Panc1 (cell line): ENCODE measurements around the gene LRMDA. TPM values are rescaled to one million over a fixed set of nuclear protein-coding genes. Genes with fewer than 3 reads are reported as not detected.

Source experiments
- ATAC-seq: fragments of 200-7000 bp; cut with Tn5 transposase; 2 replicates; pipeline ENCODE4 v1.9.1; 2020; ENCODE audit warnings: mild to moderate bottlenecking, moderate library complexity
- BruUV-seq: library from RNA; stranded (reverse); fragments of 400-500 nt; replicated peaks from 2 replicates; lab custom pipeline; 2021; lab: Mats Ljungman, UMichigan
- CTCF ChIA-PET: fragments of 300-600 bp; sonication (Branson Sonifier 250); formaldehyde crosslinking; loops from one replicate; lab custom pipeline; 2022; ENCODE audit warnings: antibody characterized with exemption; lab: Charles Lee
- POLR2A ChIA-PET: fragments of 300-600 bp; sonication (Branson Sonifier 250); formaldehyde crosslinking; loops from one replicate; lab custom pipeline; 2022; ENCODE audit warnings: antibody characterized with exemption; lab: Charles Lee
- DNase-seq: peaks from one replicate; pipeline ENCODE4 v3.0.0-alpha.2; 2010; ENCODE audit warnings: low read depth, low spot score
- H3K27ac ChIP-seq: 2 replicates; pipeline ENCODE4 v1.5.1; 2011; ENCODE audit warnings: mild to moderate bottlenecking, low read length, inconsistent platforms
- H3K27me3 ChIP-seq: fragments of 200-500 bp; sonication (Bioruptor generic); 2 replicates; pipeline ENCODE4 v1.6.0; 2014; ENCODE audit warnings: low read length, inconsistent platforms; ENCODE audit not compliant: control insufficient read depth, insufficient read depth
- H3K36me3 ChIP-seq: fragments of 200-500 bp; sonication (Bioruptor generic); 2 replicates; pipeline ENCODE4 v1.5.1; 2014; ENCODE audit warnings: inconsistent platforms, mild to moderate bottlenecking, low read length, moderate library complexity; ENCODE audit not compliant: control insufficient read depth, insufficient read depth
- H3K4me1 ChIP-seq: 2 replicates; pipeline ENCODE4 v1.5.1; 2011; ENCODE audit warnings: inconsistent platforms, mild to moderate bottlenecking, low read length, moderate library complexity; ENCODE audit not compliant: control insufficient read depth, insufficient read depth
- H3K4me3 ChIP-seq, 2 experiments: 2 replicates each; pipeline ENCODE4 v1.5.1; 2011 to 2012; ENCODE audit warnings: low read depth in 2 of 2, low read length in 2 of 2, mild to moderate bottlenecking in 2 of 2, inconsistent platforms in 1 of 2, moderate library complexity in 1 of 2
- H3K9me3 ChIP-seq: fragments of 200-500 bp; sonication (Bioruptor generic); 2 replicates; pipeline ENCODE4 v1.5.1; 2014; ENCODE audit warnings: low read depth, mild to moderate bottlenecking, inconsistent platforms, low read length, moderate library complexity; ENCODE audit not compliant: control insufficient read depth, insufficient read depth
- POLR2AphosphoS5 ChIP-seq: IDR thresholded peaks from 2 replicates; pipeline ENCODE4 v1.6.1; 2012; ENCODE audit warnings: mild to moderate bottlenecking, low read depth, low read length, moderate library complexity
- SIN3A ChIP-seq: IDR thresholded peaks from 2 replicates; pipeline ENCODE4 v1.6.1; 2012; ENCODE audit warnings: low read depth, mild to moderate bottlenecking, low read length, moderate library complexity, borderline replicate concordance; ENCODE audit not compliant: insufficient read depth
- TCF7L2 ChIP-seq: IDR thresholded peaks from 2 replicates; pipeline ENCODE4 v1.6.1; 2011; ENCODE audit warnings: mild to moderate bottlenecking, low read depth, low read length, inconsistent platforms
- in situ Hi-C: cut with HindIII; loops from 2 replicates; pipeline ENCODE4 v1.10.0; 2016; ENCODE audit warnings: low sequenced_read_pairs, low pct_unique_long_range_greater_than_20kb
- intact Hi-C: fragments of 100-400 bp; cut with micrococcal nuclease; formaldehyde crosslinking; loops from one replicate; pipeline ENCODE4 v1.10.0; 2022; ENCODE audit not compliant: unreplicated experiment
- total RNA-seq: library from RNA; stranded (reverse); gene quantifications from one replicate; pipeline ENCODE4 v1.2.1, GENCODE V29; 2021; ENCODE audit not compliant: unreplicated experiment
- TF ChIP-seq, protein P1 (sequence below), 2 experiments: IDR thresholded peaks; 2 replicates each; pipeline ENCODE4 v1.6.1; 2011 to 2012; ENCODE audit warnings: low read depth in 2 of 2, control low read depth in 1 of 2, low read length in 1 of 2, mild to moderate bottlenecking in 1 of 2, moderate library complexity in 1 of 2; ENCODE audit not compliant: insufficient read depth in 1 of 2
- TF ChIP-seq, protein P2 (sequence below): fragments of 450-650 bp; IDR thresholded peaks from 2 replicates; pipeline ENCODE4 v1.5.1; 2017; ENCODE audit warnings: mild to moderate bottlenecking

LRMDA gene
- total RNA-seq, 1 experiment from 2014 or later: 1.2 TPM

DNA sequence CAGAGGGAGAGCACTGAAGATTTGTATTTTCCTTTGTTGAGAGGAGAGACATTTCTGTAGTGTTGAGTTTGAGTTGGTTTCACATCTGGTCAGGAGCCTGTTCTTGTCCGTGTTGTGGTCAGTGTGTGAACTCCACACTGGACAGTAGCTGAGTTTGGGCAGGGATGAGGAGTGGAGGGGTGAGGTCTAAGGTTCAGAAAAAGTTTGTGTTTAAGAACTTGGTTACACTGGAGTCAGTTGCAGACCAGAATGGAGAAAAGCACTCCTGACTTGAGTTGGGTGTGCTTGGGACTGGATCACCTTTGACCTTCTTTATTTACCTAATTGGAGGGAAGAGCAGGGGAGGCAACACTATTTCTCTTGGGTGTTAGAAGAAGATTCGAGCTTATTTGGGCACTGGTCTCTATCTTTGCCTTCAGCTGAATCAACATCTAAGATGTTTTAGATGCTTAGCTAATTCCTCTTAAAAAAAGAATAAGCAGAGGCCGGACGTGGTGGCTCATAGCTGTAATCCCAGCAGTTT lies 8.9 kb downstream of the LRMDA start:
- in situ Hi-C loops: no loop called here
- ChIA-PET CTCF (no interaction called here), POLR2A (no interaction called here)
- no peak overlapping the region for H3K27ac ChIP-seq
- H3K4me1 ChIP-seq: no peaks in the 10 kb centered on the region
- ATAC-seq: no peak
- TF ChIP-seq, protein P1, sequence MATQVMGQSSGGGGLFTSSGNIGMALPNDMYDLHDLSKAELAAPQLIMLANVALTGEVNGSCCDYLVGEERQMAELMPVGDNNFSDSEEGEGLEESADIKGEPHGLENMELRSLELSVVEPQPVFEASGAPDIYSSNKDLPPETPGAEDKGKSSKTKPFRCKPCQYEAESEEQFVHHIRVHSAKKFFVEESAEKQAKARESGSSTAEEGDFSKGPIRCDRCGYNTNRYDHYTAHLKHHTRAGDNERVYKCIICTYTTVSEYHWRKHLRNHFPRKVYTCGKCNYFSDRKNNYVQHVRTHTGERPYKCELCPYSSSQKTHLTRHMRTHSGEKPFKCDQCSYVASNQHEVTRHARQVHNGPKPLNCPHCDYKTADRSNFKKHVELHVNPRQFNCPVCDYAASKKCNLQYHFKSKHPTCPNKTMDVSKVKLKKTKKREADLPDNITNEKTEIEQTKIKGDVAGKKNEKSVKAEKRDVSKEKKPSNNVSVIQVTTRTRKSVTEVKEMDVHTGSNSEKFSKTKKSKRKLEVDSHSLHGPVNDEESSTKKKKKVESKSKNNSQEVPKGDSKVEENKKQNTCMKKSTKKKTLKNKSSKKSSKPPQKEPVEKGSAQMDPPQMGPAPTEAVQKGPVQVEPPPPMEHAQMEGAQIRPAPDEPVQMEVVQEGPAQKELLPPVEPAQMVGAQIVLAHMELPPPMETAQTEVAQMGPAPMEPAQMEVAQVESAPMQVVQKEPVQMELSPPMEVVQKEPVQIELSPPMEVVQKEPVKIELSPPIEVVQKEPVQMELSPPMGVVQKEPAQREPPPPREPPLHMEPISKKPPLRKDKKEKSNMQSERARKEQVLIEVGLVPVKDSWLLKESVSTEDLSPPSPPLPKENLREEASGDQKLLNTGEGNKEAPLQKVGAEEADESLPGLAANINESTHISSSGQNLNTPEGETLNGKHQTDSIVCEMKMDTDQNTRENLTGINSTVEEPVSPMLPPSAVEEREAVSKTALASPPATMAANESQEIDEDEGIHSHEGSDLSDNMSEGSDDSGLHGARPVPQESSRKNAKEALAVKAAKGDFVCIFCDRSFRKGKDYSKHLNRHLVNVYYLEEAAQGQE (IDR thresholded peaks at IDR 0.05; ENCODE audit: insufficient read depth in 1 of 2, low read depth in 2 of 2, low read length in 1 of 2): no peak
- TF ChIP-seq SIN3A: no peak
- H3K27me3 ChIP-seq: peaks cover 3% of the 10 kb centered on the region; the same call in 1 of the 2 replicates
- intact Hi-C loops: no loop called here
- no peak for DNase-seq
- no peak overlapping the region for H3K4me3 ChIP-seq
- no TSS peak for BruUV-seq
- no peaks in the 10 kb centered on the region for H3K9me3 ChIP-seq
- no peaks in the 10 kb centered on the region for H3K36me3 ChIP-seq

DNA sequence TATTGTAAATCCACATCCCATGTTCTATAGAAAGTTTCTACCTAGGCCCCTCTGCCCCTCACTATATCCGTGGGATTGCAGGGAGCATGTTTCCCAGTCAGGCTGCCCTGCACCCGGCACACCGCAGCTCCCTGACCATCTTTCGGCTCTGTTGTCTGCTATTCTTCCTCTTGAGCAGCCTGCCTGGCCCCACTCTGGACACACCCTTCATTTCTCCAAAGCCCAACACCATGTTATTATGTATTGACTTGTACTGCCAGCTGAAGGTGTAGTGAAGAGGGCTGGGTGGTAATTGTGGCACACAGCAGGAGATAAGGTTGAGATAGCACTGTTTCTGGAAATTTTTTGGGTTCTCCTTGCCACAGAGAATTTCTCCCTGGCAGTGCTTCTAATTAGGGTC lies 9.8 kb downstream of the LRMDA start:
- TF ChIP-seq, protein P1 (IDR thresholded peaks at IDR 0.05; ENCODE audit: insufficient read depth in 1 of 2, low read depth in 2 of 2, low read length in 1 of 2): no peak
- TF ChIP-seq POLR2AphosphoS5 (no peak), SIN3A (no peak), TCF7L2 (no peak)
- TF ChIP-seq, protein P2, sequence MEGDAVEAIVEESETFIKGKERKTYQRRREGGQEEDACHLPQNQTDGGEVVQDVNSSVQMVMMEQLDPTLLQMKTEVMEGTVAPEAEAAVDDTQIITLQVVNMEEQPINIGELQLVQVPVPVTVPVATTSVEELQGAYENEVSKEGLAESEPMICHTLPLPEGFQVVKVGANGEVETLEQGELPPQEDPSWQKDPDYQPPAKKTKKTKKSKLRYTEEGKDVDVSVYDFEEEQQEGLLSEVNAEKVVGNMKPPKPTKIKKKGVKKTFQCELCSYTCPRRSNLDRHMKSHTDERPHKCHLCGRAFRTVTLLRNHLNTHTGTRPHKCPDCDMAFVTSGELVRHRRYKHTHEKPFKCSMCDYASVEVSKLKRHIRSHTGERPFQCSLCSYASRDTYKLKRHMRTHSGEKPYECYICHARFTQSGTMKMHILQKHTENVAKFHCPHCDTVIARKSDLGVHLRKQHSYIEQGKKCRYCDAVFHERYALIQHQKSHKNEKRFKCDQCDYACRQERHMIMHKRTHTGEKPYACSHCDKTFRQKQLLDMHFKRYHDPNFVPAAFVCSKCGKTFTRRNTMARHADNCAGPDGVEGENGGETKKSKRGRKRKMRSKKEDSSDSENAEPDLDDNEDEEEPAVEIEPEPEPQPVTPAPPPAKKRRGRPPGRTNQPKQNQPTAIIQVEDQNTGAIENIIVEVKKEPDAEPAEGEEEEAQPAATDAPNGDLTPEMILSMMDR: no peak
- BruUV-seq: no TSS peak
- no peaks in the 10 kb centered on the region for H3K9me3 ChIP-seq
- H3K27me3 ChIP-seq: no peaks in the 10 kb centered on the region; the same call in 1 of the 2 replicates
- intact Hi-C loops: no loop called here
- no peak overlapping the region for H3K4me3 ChIP-seq
- no peak for ATAC-seq
- no peak overlapping the region for H3K27ac ChIP-seq
- in situ Hi-C loops: no loop called here
- ChIA-PET CTCF (no interaction called here), POLR2A (no interaction called here)
- DNase-seq: no peak
- no peaks in the 10 kb centered on the region for H3K36me3 ChIP-seq
- no peaks in the 10 kb centered on the region for H3K4me1 ChIP-seq
